CD8-positive, alpha-beta memory T cell (primary cell): ENCODE results near the gene ZNF467. TPM values are rescaled to one million over a fixed set of nuclear protein-coding genes. Genes with fewer than 3 reads are reported as not detected.

ENCODE experiments used
- CTCF ChIA-PET: fragments of 350-600 bp; sonication (Branson Sonifier 250); formaldehyde crosslinking; loops from one replicate; lab custom pipeline; 2021; ENCODE audit warnings: antibody characterized with exemption; lab: Charles Lee
- POLR2A ChIA-PET: fragments of 350-600 bp; sonication (Branson Sonifier 250); formaldehyde crosslinking; loops from one replicate; lab custom pipeline; 2021; ENCODE audit warnings: antibody characterized with exemption; lab: Charles Lee
- DNase-seq, 5 donors: peaks; one replicate each; pipeline versions ENCODE4 v3.0.0 to v3.0.0-alpha.2; 2020 to 2022; ENCODE audit warnings: mixed read lengths in 1 of 5
- H3K27ac ChIP-seq: one replicate; pipeline ENCODE4 v1.7.0; 2013; ENCODE audit warnings: low read depth, mild to moderate bottlenecking, low read length, moderate library complexity
- H3K27me3 ChIP-seq: 2 replicates; pipeline ENCODE4 v1.7.0; 2013; ENCODE audit warnings: low read length, mild to moderate bottlenecking; ENCODE audit not compliant: insufficient read depth, poor library complexity, severe bottlenecking
- H3K36me3 ChIP-seq: 2 replicates; pipeline ENCODE4 v1.7.0; 2013; ENCODE audit warnings: mild to moderate bottlenecking, low read length, moderate library complexity; ENCODE audit not compliant: insufficient read depth
- H3K4me1 ChIP-seq: 2 replicates; pipeline ENCODE4 v1.7.0; 2013; ENCODE audit warnings: mild to moderate bottlenecking, low read length, moderate library complexity; ENCODE audit not compliant: insufficient read depth
- H3K4me3 ChIP-seq: 2 replicates; pipeline ENCODE4 v1.7.0; 2013; ENCODE audit warnings: mild to moderate bottlenecking, low read length
- H3K9me3 ChIP-seq: 2 replicates; pipeline ENCODE4 v1.7.0; 2013; ENCODE audit warnings: mild to moderate bottlenecking, low read length
- H3K27ac Mint-ChIP-seq, 8 donors: one replicate each; pipeline ENCODE4 v1.8.0; 2020 to 2021; ENCODE audit warnings: mixed read lengths in 8 of 8, mild to moderate bottlenecking in 6 of 8, inconsistent platforms in 3 of 8, moderate library complexity in 3 of 8
- H3K27me3 Mint-ChIP-seq, 2 donors: one replicate each; pipeline ENCODE4 v1.8.0; 2020 to 2021; ENCODE audit warnings: mixed read lengths in 2 of 2, mild to moderate bottlenecking in 1 of 2, moderate library complexity in 1 of 2
- H3K36me3 Mint-ChIP-seq, 3 donors: one replicate each; pipeline ENCODE4 v1.8.0; 2020 to 2021; ENCODE audit warnings: mixed read lengths in 3 of 3, inconsistent platforms in 1 of 3, mild to moderate bottlenecking in 1 of 3
- H3K4me1 Mint-ChIP-seq, 3 donors: one replicate each; pipeline ENCODE4 v1.8.0; 2020 to 2021; ENCODE audit warnings: mixed read lengths in 3 of 3, inconsistent platforms in 1 of 3, mild to moderate bottlenecking in 1 of 3
- H3K4me3 Mint-ChIP-seq, 7 donors: one replicate each; pipeline ENCODE4 v1.8.0; 2020 to 2021; ENCODE audit warnings: mixed read lengths in 7 of 7, mild to moderate bottlenecking in 6 of 7, moderate library complexity in 4 of 7, inconsistent platforms in 2 of 7
- H3K9me3 Mint-ChIP-seq, 5 donors: one replicate each; pipeline ENCODE4 v1.8.0; 2020 to 2022; ENCODE audit warnings: mixed read lengths in 5 of 5, mild to moderate bottlenecking in 3 of 5, moderate library complexity in 2 of 5, inconsistent platforms in 1 of 5
- polyA plus RNA-seq: library from polyadenylated mRNA; unstranded; fragments of 300-500 nt; fragmentation: Illumina TruSeq; gene quantifications from one replicate; pipeline ENCODE4 v1.2.3, GENCODE V29; 2021
- total RNA-seq, 2 experiments: library from RNA; stranded (reverse); gene quantifications; one replicate each; pipeline ENCODE4 v1.2.3, GENCODE V29; 2021

Gene ZNF467
- total and polyA plus RNA-seq, 3 experiments from 2014 or later: 0.24 to 1.3 TPM; not detected in 1

- H3K9me3 Mint-ChIP-seq: no peaks in the 10 kb centered on the region
- CTCF ChIA-PET: no interaction called here
- no peak overlapping the region for H3K4me3 Mint-ChIP-seq
These were observed 52.2 kb downstream of the ZNF467 start for GRCh38 chr7:149721084-149721601.

GRCh38 chr7:149720372-149721083 lies 52.9 kb downstream of the ZNF467 start:
- Histone ChIP-seq H3K27ac (peak overlapping the region; percentile 67), H3K4me1 (peaks cover 4% of the 10 kb centered on the region), H3K27me3 (no peaks in the 10 kb centered on the region), H3K36me3 (peaks cover 10% of the 10 kb centered on the region), H3K4me3 (no peak overlapping the region), H3K9me3 (no peaks in the 10 kb centered on the region)
- Mint-ChIP-seq H3K4me1 (peaks cover 14 to 22% (median 17%) of the 10 kb centered on the region in 3 donors), H3K27ac (peak overlapping the region in 1 of 8 donors; percentile 91), H3K36me3 (peaks cover 0 to 63% (median 10%) of the 10 kb centered on the region in 3 donors), H3K27me3 (no peaks in the 10 kb centered on the region), H3K9me3 (no peaks in the 10 kb centered on the region), H3K4me3 (no peak overlapping the region)
- ChIA-PET CTCF (no interaction called here), POLR2A (no interaction called here)
- DNase-seq: no peak

More at GRCh38 chr7:149721084-149721601, 52.2 kb downstream of the ZNF467 start:
- no peaks in the 10 kb centered on the region for H3K9me3 ChIP-seq
- no peak for DNase-seq
- H3K4me3 ChIP-seq: no peak overlapping the region
- H3K4me1 ChIP-seq: no peaks in the 10 kb centered on the region
- Mint-ChIP-seq H3K36me3 (peaks cover 0 to 70% (median 10%) of the 10 kb centered on the region in 3 donors), H3K4me1 (peaks cover 8 to 16% (median 12%) of the 10 kb centered on the region in 3 donors), H3K27ac (peak overlapping the region in 1 of 8 donors; percentile 72), H3K27me3 (no peaks in the 10 kb centered on the region)
- POLR2A ChIA-PET: no interaction called here
- H3K36me3 ChIP-seq: peaks cover 10% of the 10 kb centered on the region
- no peak overlapping the region for H3K27ac ChIP-seq
- H3K27me3 ChIP-seq: no peaks in the 10 kb centered on the region

GRCh38 chr7:149719912-149720335 lies 53.5 kb downstream of the ZNF467 start:
- POLR2A ChIA-PET: no interaction called here
- Histone ChIP-seq H3K36me3 (peaks cover 10% of the 10 kb centered on the region), H3K4me1 (peaks cover 10% of the 10 kb centered on the region), H3K27me3 (no peaks in the 10 kb centered on the region), H3K4me3 (no peak overlapping the region), H3K27ac (peak overlapping the region; percentile 67), H3K9me3 (no peaks in the 10 kb centered on the region)
- Mint-ChIP-seq H3K27ac (no peak overlapping the region), H3K36me3 (peaks cover 0 to 61% (median 10%) of the 10 kb centered on the region in 3 donors), H3K27me3 (no peaks in the 10 kb centered on the region), H3K4me3 (no peak overlapping the region), H3K4me1 (peaks cover 20 to 27% (median 21%) of the 10 kb centered on the region in 3 donors), H3K9me3 (no peaks in the 10 kb centered on the region)
- DNase-seq: no peak
- CTCF ChIA-PET: no interaction called here

GRCh38 chr7:149719050-149719899 lies 54.1 kb downstream of the ZNF467 start:
- peaks cover 20 to 29% (median 21%) of the 10 kb centered on the region in 3 donors for H3K4me1 Mint-ChIP-seq
- ChIA-PET POLR2A (no interaction called here), CTCF (no interaction called here)

GRCh38 chr7:149718730-149719049 lies 54.7 kb downstream of the ZNF467 start:
- H3K27me3 Mint-ChIP-seq: no peaks in the 10 kb centered on the region
- ChIA-PET POLR2A (no interaction called here), CTCF (no interaction called here)
- H3K9me3 Mint-ChIP-seq: no peaks in the 10 kb centered on the region
- DNase-seq: no peak
- H3K36me3 Mint-ChIP-seq: peaks cover 0 to 49% (median 10%) of the 10 kb centered on the region in 3 donors
- H3K27ac ChIP-seq: peak overlapping the region; percentile 67
- peaks cover 20 to 32% (median 21%) of the 10 kb centered on the region in 3 donors for H3K4me1 Mint-ChIP-seq
- no peak overlapping the region for H3K4me3 ChIP-seq
- peak overlapping the region in 2 of 8 donors; percentile 64 to 73 for H3K27ac Mint-ChIP-seq
- no peaks in the 10 kb centered on the region for H3K27me3 ChIP-seq
- peaks cover 16% of the 10 kb centered on the region for H3K4me1 ChIP-seq
- H3K9me3 ChIP-seq: no peaks in the 10 kb centered on the region
- no peak overlapping the region for H3K4me3 Mint-ChIP-seq
- H3K36me3 ChIP-seq: peaks cover 10% of the 10 kb centered on the region

More at GRCh38 chr7:149719050-149719899, 54.1 kb downstream of the ZNF467 start:
- Mint-ChIP-seq H3K27ac (peak overlapping the region in 2 of 8 donors; percentile 64 to 73), H3K4me3 (peak overlapping the region in 1 of 7 donors; percentile 22), H3K27me3 (no peaks in the 10 kb centered on the region), H3K9me3 (no peaks in the 10 kb centered on the region), H3K36me3 (peaks cover 0 to 55% (median 10%) of the 10 kb centered on the region in 3 donors)
- H3K27ac ChIP-seq: peak overlapping the region; percentile 67
- H3K27me3 ChIP-seq: no peaks in the 10 kb centered on the region
- no peaks in the 10 kb centered on the region for H3K9me3 ChIP-seq
- DNase-seq: no peak
- no peak overlapping the region for H3K4me3 ChIP-seq
- H3K36me3 ChIP-seq: peaks cover 10% of the 10 kb centered on the region
- peaks cover 10% of the 10 kb centered on the region for H3K4me1 ChIP-seq

- H3K9me3 Mint-ChIP-seq: no peaks in the 10 kb centered on the region
- H3K4me1 Mint-ChIP-seq: peaks cover 20 to 35% (median 21%) of the 10 kb centered on the region in 3 donors
- H3K27ac Mint-ChIP-seq: peak overlapping the region in 1 of 8 donors; percentile 54
- ChIA-PET CTCF (no interaction called here), POLR2A (no interaction called here)
- Histone ChIP-seq H3K27me3 (no peaks in the 10 kb centered on the region), H3K9me3 (no peaks in the 10 kb centered on the region), H3K36me3 (peaks cover 5% of the 10 kb centered on the region), H3K27ac (no peak overlapping the region), H3K4me3 (no peak overlapping the region), H3K4me1 (peaks cover 19% of the 10 kb centered on the region)
- H3K27me3 Mint-ChIP-seq: no peaks in the 10 kb centered on the region
- H3K4me3 Mint-ChIP-seq: peak overlapping the region in 1 of 7 donors; percentile 69
- H3K36me3 Mint-ChIP-seq: peaks cover 0 to 39% (median 7%) of the 10 kb centered on the region in 3 donors
- DNase-seq: no peak
These were observed 55.9 kb downstream of the ZNF467 start for GRCh38 chr7:149717481-149717880.

- H3K4me1 ChIP-seq: peaks cover 19% of the 10 kb centered on the region
- H3K27ac ChIP-seq: no peak overlapping the region
- ChIA-PET POLR2A (no interaction called here), CTCF (no interaction called here)
- peak overlapping the region; percentile 6 to 86 (median 59) for H3K4me3 Mint-ChIP-seq
- peaks cover 20 to 35% (median 21%) of the 10 kb centered on the region in 3 donors for H3K4me1 Mint-ChIP-seq
- H3K36me3 ChIP-seq: peaks cover 2% of the 10 kb centered on the region
- peak overlapping the region in 5 of 8 donors; percentile 84 to 96 (median 94) for H3K27ac Mint-ChIP-seq
- peaks cover 0 to 34% (median 7%) of the 10 kb centered on the region in 3 donors for H3K36me3 Mint-ChIP-seq
- H3K4me3 ChIP-seq: no peak overlapping the region
- peaks cover 0 to 2% (median under 1%) of the 10 kb centered on the region in 5 donors for H3K9me3 Mint-ChIP-seq
- DNase-seq: no peak
- H3K27me3 ChIP-seq: no peaks in the 10 kb centered on the region
- H3K27me3 Mint-ChIP-seq: no peaks in the 10 kb centered on the region
- H3K9me3 ChIP-seq: no peaks in the 10 kb centered on the region
These were observed 56.5 kb downstream of the ZNF467 start for GRCh38 chr7:149716932-149717307.
